Omental fat pad (tissue), 4 donors: Measurements from ENCODE around the gene SLC11A2. TPM values are rescaled to one million over a fixed set of nuclear protein-coding genes. Genes with fewer than 3 reads are reported as not detected.

ENCODE experiments used
- ATAC-seq: fragments of 150-250 bp; one replicate; pipeline ENCODE4 v1.9.1; 2016; ENCODE audit warnings: mild to moderate bottlenecking, moderate library complexity; ENCODE audit not compliant: low FRiP score
- DNase-seq: peaks from one replicate; pipeline ENCODE4 v3.0.0-alpha.2; 2019; ENCODE audit warnings: low spot score
- CTCF ChIP-seq, 3 donors: fragments of 450-650 bp; IDR thresholded peaks; one replicate each; pipeline ENCODE4 v1.5.1; 2016 to 2017; ENCODE audit warnings: antibody characterized with exemption in 3 of 3, mild to moderate bottlenecking in 3 of 3, moderate library complexity in 2 of 3
- total RNA-seq, 4 donors: library from RNA; depleted of rRNA; stranded (reverse); fragments of >200 nt; gene quantifications; one replicate each; pipeline ENCODE4 v1.1.0, GENCODE V29; 2016

The SLC11A2 gene
- total RNA-seq, 4 donors from 2014 or later = 39.6 to 59.6 (median 50.7) TPM

- ATAC-seq (no peak), DNase-seq (no peak)
- no peak for TF ChIP-seq CTCF (IDR thresholded peaks at IDR 0.05)
Measured at GRCh38 chr12:50992819-50993218, 33.4 kb downstream of the SLC11A2 start.

GRCh38 chr12:50991291-50991690 is 34.9 kb downstream of the SLC11A2 start:
- no peak for TF ChIP-seq CTCF (IDR thresholded peaks at IDR 0.05)
- DNase-seq = no peak
- ATAC-seq = no peak

GRCh38 chr12:50990791-50991190 is 35.4 kb downstream of the SLC11A2 start:
- TF ChIP-seq CTCF (IDR thresholded peaks at IDR 0.05) = no peak
- ATAC-seq = no peak
- no peak for DNase-seq

- ATAC-seq (no peak), DNase-seq (no peak)
- no peak for TF ChIP-seq CTCF (IDR thresholded peaks at IDR 0.05)
Measured at GRCh38 chr12:50990147-50990727, 35.9 kb downstream of the SLC11A2 start.

GRCh38 chr12:50988871-50989270 is 37.3 kb downstream of the SLC11A2 start:
- ATAC-seq (no peak), DNase-seq (no peak)
- no peak for TF ChIP-seq CTCF (IDR thresholded peaks at IDR 0.05)

GRCh38 chr12:50988051-50988450 is 38.1 kb downstream of the SLC11A2 start:
- TF ChIP-seq CTCF (IDR thresholded peaks at IDR 0.05) = no peak
- ATAC-seq (no peak), DNase-seq (no peak)

GRCh38 chr12:50986966-50987737 is 39.0 kb downstream of the SLC11A2 start:
- DNase-seq = no peak
- peak; percentile 63 for ATAC-seq
- TF ChIP-seq CTCF (IDR thresholded peaks at IDR 0.05) = no peak
